D341Med (cell line): Measurements from ENCODE around the gene MBLAC1.

Experiments
- DNase-seq: peaks from one replicate; pipeline ENCODE4 v3.0.0; 2012; ENCODE audit warnings: low spot score

MBLAC1 gene

DNA sequence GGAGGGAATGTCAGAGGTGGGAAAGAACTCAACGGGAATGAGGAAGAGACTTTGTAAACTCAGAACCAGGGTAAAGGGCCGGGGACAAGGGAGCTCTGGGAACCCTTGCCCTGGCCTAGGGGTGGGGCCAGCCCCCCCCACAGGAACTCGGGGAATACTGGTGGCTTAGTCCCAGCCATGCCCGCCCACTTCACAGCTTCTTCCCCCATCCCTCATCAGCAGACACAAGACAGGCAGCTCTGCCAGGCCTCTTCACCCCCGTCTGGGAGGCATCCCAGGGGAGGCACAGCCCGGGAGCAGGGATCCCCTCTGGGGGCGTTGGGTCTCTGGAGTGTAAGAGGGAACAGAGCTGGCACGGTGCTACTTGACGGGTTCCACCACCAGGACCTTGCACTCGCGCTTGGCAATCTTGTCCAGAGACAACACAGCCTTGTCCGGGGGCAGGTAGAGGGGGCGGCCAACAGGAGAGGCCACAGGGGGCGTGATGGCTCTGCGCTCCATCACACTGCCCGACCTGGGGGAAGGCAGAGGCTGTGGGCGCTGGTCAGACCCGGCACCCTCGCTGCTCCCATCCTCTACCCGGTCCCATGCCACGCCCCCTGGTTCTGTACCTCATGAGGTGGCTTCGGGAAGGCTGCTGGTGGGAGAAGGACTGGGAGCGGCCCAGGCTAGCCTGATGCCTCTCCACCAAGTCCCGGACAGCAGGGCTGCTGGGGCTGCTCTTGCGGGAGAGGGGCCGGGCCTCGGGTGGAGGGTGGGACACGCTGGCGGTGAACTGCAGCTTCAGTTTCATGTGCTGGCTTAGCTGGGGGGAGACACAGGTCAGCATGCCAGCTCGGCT lies 28.1 kb downstream of the MBLAC1 start:
- no peak for DNase-seq

- DNase-seq: no peak
Observed at GRCh38 chr7:100155553-100156317, 29.0 kb downstream of the MBLAC1 start.

GRCh38 chr7:100156331-100157068 lies 29.7 kb downstream of the MBLAC1 start:
- no peak for DNase-seq

GRCh38 chr7:100157069-100157333 lies 30.2 kb downstream of the MBLAC1 start:
- no peak for DNase-seq

- peak; percentile 52 for DNase-seq
Observed at GRCh38 chr7:100157334-100158228, 30.8 kb downstream of the MBLAC1 start.

DNA sequence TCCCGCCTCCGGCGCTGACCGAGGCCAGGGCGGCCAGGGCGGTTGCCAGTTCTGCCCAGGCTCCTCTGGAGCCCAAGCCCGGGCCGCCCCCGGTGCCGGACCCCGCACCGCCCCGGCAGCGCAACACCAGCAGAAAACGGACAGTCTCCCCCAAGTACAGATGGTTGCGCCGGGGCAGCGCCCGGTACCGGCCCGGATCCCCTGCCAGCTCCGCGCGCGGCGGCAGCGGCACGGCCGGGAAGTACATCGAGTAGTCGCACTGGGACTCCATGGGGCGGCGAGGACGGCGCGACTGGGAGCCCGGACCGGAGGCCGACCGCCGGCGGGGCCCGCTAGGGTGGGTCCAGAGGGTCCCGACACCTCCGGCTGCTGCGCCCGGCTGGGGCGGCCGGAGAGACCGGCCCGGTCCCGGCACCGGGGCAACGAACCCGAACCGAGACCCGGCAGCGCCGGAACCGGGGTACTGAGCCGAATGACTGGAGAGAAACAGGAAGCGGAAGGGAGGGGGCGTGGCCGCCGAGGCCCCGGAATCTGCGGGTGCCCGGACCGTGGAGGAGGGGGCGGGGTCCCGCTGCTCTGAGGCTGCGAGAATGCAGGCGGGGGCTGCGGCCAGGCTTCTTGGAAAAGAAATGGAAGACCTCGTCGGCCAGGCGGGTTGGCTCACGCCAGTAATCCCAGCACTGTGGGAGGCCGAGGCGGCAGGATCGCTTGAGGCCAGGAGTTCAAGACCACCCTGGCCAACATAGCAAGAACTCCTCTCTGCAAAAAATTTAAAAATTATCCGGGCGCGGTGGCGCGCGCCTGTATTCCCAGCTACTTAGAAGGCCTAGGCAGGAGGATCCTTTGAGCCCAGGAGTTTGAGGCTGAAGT lies 31.7 kb downstream of the MBLAC1 start, which contains the start of gene TRAPPC14:
Gene TRAPPC14, minus strand, starts transcription at position 495 of the 870 bp plus-strand sequence. Its CDS starts 224 bp downstream, at position 271.
- DNase-seq: peak; percentile 98

- no peak for DNase-seq
Observed at GRCh38 chr7:100159099-100159623, 32.4 kb downstream of the MBLAC1 start.

DNA sequence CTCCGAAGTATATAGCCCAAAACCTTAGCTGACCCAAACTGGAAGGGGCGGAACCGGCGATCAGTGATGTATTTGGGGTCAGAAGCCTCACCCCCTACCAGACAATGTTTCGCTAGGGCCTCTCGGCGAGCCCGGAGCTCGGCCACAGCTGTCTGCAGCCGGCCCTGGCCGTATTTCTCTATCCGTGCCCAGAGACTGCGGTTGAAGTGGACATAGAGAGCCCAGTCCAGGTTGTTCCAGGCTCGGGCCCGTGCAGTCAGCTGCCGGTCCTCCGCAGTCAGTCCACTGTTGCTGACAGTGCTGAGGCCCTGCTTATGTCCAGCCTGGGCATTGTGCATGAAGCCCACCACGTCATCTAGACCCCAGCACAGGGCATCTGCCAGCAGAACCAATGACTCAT lies 33.3 kb downstream of the MBLAC1 start:
- DNase-seq: no peak

GRCh38 chr7:100163006-100163531 lies 36.3 kb downstream of the MBLAC1 start:
- no peak for DNase-seq

GRCh38 chr7:100163871-100164270 lies 37.1 kb downstream of the MBLAC1 start:
- no peak for DNase-seq

DNA sequence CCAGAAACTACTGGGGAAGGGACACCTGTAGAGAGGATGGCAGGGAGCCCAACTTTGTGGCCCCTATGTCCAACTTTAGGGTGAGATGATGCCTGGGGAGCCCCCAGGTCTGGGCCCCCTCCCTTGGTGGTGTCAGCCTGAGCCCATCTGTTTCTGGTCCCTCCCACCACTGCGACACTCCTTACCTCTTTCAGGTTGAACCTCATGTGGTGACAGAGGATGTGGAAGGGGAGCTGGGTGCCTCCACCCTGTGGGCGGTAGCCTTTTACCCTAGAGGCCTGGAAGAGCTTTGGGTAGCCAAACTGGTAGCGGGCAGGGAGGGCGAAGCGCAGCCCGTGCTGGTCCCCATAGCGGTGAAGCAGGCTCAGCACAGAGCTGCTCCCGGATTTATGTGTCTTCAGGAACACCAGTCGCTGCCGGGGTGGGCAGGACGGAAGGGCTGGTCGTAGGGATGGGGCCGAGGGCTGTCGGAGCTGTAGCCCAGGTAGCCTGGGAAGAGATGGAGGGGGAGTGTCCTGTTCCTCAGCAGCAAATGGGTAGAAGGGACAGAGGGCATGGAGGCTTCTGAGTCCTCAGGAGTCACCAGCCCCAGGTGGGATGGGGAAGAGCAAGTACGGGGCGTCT lies 39.7 kb downstream of the MBLAC1 start:
- DNase-seq: no peak

GRCh38 chr7:100166970-100167911 lies 40.5 kb downstream of the MBLAC1 start:
- DNase-seq: no peak

GRCh38 chr7:100167912-100168323 lies 41.2 kb downstream of the MBLAC1 start:
- DNase-seq: no peak

GRCh38 chr7:100169147-100169850 lies 42.5 kb downstream of the MBLAC1 start:
- no peak for DNase-seq

DNA sequence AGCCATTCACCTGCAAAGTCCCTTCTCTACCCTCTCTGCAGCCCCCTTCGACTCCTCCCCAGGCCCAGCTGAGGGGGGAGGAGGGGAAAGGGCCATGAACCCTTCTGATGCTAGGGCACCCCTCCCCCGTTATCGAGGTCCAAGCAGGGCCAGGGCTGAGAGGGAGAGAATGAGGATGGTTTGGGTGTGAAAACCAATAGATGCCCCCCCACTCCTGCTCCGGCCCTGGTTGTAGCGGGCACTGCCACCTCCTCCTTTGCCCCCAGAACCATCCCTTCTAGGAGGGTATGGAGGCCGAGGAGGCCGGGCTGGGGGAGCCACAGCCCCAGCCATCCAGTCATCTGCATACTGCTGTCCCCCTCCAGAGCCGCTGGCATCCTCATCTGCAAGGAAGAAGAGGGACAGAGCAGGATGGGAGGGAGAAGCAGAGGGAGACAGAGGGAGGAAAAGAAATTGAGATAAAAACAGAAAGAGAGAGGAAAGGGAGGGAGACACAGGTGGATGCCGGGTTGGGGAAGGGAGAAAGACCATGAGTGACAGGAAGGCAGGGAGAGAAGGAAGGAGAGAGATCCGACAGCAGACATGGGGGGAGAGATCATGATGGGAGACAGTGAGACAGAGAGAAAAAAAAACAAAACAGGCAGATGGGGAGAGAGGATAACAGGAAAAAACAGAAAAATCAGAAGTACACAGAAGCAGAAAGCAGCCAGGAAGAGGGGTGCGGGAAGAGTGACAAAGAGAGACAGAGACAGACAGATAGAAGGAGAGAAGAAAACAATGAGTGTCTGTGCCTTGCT lies 43.5 kb downstream of the MBLAC1 start:
- DNase-seq: no peak

- DNase-seq: no peak
Observed at GRCh38 chr7:100171087-100171681, 44.4 kb downstream of the MBLAC1 start.

DNA sequence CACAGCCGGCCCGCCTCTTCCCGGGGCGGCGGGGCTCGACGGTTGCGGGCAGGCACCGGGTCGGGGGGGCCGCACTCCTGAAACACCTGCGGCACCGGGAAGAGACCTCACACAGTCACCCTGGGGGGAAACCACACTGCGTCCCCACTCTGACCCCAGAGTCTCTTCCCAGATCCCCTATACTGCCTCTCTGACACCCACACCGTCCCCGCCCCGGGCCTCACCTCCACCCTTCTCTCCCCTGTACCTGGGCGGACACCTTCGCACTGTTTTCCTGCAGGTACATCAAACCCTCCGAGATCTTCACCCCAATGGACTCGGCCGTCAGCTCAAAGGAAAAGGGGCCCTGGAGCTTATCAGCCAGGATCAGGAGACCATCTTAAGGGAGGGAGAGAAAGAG lies 45.1 kb downstream of the MBLAC1 start:
- DNase-seq: no peak
